PFSK-1 (cell line): ENCODE data around the gene STKLD1.

Source experiments
- FOXP2 ChIP-seq: optimal IDR thresholded peaks from 2 replicates; pipeline ENCODE3; 2011; ENCODE audit warnings: borderline replicate concordance, control low read depth, inconsistent platforms; ENCODE audit not compliant: insufficient read depth; ENCODE audit errors: extremely low read length, extremely low read depth
- POLR2AphosphoS5 ChIP-seq: IDR thresholded peaks from 2 replicates; pipeline ENCODE4 v1.6.1; 2012; ENCODE audit warnings: low read depth, mild to moderate bottlenecking, control low read depth, low read length, moderate library complexity
- SIN3A ChIP-seq: IDR thresholded peaks from 2 replicates; pipeline ENCODE4 v1.6.1; 2012; ENCODE audit warnings: mild to moderate bottlenecking, low read length, moderate library complexity, borderline replicate concordance; ENCODE audit not compliant: insufficient read depth
- TAF1 ChIP-seq: IDR thresholded peaks from 2 replicates; pipeline ENCODE4 v1.6.1; 2012; ENCODE audit warnings: low read length, control low read depth, borderline replicate concordance; ENCODE audit not compliant: insufficient read depth
- TF ChIP-seq, protein P1 (sequence below), 2 experiments: IDR thresholded peaks; 2 replicates each; pipeline versions ENCODE4 v1.6.1 to v1.8.0; 2011 to 2012; ENCODE audit warnings: low read depth in 2 of 2, low read length in 2 of 2, control low read depth in 1 of 2, inconsistent platforms in 1 of 2, mild to moderate bottlenecking in 1 of 2, moderate library complexity in 1 of 2; ENCODE audit not compliant: insufficient read depth in 1 of 2

The STKLD1 gene

DNA sequence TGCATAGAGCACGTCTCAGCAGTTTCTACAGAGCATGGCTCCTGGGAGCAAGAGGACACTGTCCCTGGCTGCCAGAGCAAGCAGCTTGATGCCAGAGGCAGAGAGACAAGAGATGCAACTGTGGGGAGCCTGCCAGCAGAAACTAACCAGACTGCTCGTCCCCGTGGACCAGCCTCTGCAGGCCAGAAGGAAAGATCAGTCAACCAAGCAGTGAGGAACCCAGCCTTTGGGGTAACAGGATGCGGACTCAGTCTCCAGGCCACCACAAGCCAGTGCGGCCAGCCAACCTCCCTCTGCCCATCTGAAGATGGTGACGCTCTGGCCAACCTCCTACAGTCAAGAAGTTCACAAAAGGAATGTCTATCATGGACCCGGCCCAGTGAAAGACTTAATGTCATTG lies 4.0 kb upstream of the STKLD1 start:
- TF ChIP-seq POLR2AphosphoS5: no peak
- TF ChIP-seq TAF1: no peak
- TF ChIP-seq SIN3A: no peak
- no peak for TF ChIP-seq FOXP2
- TF ChIP-seq, protein P1, sequence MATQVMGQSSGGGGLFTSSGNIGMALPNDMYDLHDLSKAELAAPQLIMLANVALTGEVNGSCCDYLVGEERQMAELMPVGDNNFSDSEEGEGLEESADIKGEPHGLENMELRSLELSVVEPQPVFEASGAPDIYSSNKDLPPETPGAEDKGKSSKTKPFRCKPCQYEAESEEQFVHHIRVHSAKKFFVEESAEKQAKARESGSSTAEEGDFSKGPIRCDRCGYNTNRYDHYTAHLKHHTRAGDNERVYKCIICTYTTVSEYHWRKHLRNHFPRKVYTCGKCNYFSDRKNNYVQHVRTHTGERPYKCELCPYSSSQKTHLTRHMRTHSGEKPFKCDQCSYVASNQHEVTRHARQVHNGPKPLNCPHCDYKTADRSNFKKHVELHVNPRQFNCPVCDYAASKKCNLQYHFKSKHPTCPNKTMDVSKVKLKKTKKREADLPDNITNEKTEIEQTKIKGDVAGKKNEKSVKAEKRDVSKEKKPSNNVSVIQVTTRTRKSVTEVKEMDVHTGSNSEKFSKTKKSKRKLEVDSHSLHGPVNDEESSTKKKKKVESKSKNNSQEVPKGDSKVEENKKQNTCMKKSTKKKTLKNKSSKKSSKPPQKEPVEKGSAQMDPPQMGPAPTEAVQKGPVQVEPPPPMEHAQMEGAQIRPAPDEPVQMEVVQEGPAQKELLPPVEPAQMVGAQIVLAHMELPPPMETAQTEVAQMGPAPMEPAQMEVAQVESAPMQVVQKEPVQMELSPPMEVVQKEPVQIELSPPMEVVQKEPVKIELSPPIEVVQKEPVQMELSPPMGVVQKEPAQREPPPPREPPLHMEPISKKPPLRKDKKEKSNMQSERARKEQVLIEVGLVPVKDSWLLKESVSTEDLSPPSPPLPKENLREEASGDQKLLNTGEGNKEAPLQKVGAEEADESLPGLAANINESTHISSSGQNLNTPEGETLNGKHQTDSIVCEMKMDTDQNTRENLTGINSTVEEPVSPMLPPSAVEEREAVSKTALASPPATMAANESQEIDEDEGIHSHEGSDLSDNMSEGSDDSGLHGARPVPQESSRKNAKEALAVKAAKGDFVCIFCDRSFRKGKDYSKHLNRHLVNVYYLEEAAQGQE (IDR thresholded peaks at IDR 0.05; ENCODE audit: insufficient read depth in 1 of 2, low read depth in 2 of 2, low read length in 2 of 2): no peak

DNA sequence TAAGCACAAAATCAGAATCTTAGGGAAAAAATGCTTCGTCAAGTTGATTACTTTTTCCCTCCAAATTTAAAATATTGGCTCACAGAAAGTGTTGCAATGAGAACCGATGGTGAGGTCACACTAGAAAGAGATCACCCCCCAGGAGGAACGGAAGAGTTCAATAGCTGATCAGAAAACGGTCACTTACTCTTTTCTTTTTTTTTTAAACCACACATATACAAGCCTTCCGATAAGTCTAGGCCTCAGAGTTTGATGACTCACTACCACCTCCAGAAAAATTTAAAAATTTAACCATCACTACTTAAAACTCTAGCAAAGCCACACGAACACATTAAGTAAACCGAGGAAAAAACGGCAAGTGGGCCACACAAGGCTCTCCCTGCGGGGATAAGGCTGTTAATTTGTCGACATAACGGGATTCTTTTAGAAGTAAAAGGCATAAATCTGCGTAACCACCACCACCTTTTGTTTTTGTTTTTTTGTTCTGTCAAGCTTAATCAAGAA lies 1.5 kb upstream of the STKLD1 start:
- TF ChIP-seq FOXP2 (no peak), TAF1 (no peak), POLR2AphosphoS5 (no peak), SIN3A (no peak)
- TF ChIP-seq, protein P1 (IDR thresholded peaks at IDR 0.05; ENCODE audit: insufficient read depth in 1 of 2, low read depth in 2 of 2, low read length in 2 of 2): no peak

DNA sequence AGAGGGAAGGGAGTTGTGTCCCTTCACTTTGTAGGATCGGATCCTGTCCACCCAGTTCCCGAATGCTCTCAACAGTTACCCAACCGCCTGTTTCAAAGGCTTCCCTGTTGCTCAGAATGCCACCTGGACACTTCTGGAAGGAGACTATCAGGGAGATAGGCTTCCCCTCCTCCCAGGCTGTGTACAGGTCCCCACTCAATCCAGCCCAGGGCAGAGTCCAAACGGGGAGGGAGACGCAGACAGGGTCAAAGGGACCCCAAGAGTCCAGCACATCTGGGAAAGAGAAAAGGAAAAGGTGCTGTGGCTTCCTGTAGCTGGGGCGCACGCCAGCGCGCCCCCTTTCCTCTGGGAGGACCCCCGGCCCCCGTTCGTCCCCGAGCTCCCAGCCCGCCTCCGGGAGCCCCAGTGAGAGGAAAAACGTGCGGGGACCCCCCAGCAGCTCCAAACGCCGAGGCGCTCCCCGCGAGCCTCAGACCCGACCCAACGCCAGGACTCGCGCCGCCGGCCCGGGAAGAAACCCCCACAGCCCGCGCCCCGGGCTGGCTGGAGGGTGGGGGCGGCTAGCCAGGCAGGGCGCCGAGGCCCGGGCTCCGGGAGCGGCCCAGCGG lies 946 bp upstream of the STKLD1 start:
- TF ChIP-seq SIN3A (no peak), FOXP2 (no peak), TAF1 (no peak), POLR2AphosphoS5 (no peak)
- TF ChIP-seq, protein P1 (IDR thresholded peaks at IDR 0.05; ENCODE audit: insufficient read depth in 1 of 2, low read depth in 2 of 2, low read length in 2 of 2): no peak

DNA sequence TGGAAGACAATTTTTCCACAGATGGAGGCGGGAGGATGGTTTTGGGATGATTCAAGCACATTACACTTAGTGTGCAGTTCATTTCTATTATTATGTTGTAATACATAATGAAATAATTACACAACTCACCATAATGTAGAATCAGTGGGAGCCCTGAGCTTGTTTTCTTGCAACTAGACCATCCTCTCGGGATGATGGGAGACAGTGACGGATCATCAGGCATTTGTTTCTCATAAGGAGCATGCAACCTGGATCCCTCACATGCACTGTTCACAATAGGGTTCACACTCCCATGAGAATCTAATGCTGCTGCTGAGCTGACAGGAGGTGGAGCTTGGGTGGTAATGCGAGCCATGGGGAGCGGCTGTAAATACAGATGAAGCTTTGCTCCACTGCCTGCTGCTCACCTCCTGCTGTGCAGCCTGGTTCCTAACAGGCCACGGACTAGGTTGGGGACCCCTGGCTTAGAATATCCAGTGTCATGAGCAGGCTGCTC lies 1.6 kb downstream of the STKLD1 start:
- TF ChIP-seq SIN3A: no peak
- no peak for TF ChIP-seq FOXP2
- TF ChIP-seq, protein P1 (IDR thresholded peaks at IDR 0.05; ENCODE audit: insufficient read depth in 1 of 2, low read depth in 2 of 2, low read length in 2 of 2): no peak
- no peak for TF ChIP-seq POLR2AphosphoS5
- TF ChIP-seq TAF1: no peak
